ENCODE data around the gene ARPP21.

ARPP21 gene

GRCh38 chr3:35675206-35675605 is 35.9 kb downstream of the ARPP21 start:
- Histone ChIP-seq H3K4me1 (ENCODE audit: low read depth, poor library complexity, severe bottlenecking) (no peaks in the 10 kb centered on the region), H3K4me2 (no peak overlapping the region), H3K27ac (no peak overlapping the region), H3K4me3 (IDR thresholded peaks at IDR 0.05; ENCODE audit: insufficient read depth, low read depth, low read length) (no peak overlapping the region), H3K79me2 (ENCODE audit: insufficient read depth, low read depth) (no peaks in the 10 kb centered on the region), H3K9ac (no peak overlapping the region), H3K36me3 (ENCODE audit: insufficient read depth) (no peaks in the 10 kb centered on the region), H4K20me1 (ENCODE audit: insufficient read depth) (no peaks in the 10 kb centered on the region), H3K27me3 (ENCODE audit: insufficient read depth, low read depth) (no peaks in the 10 kb centered on the region), H2AFZ (ENCODE audit: low read depth) (no peak overlapping the region)
- TF ChIP-seq CTCF (conservative IDR thresholded peaks at IDR 0.05; ENCODE audit: low read depth, low read length): no peak

GRCh38 chr3:35675621-35676020 is 36.3 kb downstream of the ARPP21 start:
- Histone ChIP-seq H3K4me2 (no peak overlapping the region), H3K79me2 (ENCODE audit: insufficient read depth, low read depth) (no peaks in the 10 kb centered on the region), H3K4me3 (IDR thresholded peaks at IDR 0.05; ENCODE audit: insufficient read depth, low read depth, low read length) (no peak overlapping the region), H3K27me3 (ENCODE audit: insufficient read depth, low read depth) (no peaks in the 10 kb centered on the region), H4K20me1 (ENCODE audit: insufficient read depth) (no peaks in the 10 kb centered on the region), H3K36me3 (ENCODE audit: insufficient read depth) (no peaks in the 10 kb centered on the region), H3K27ac (no peak overlapping the region), H2AFZ (ENCODE audit: low read depth) (no peak overlapping the region), H3K4me1 (ENCODE audit: low read depth, poor library complexity, severe bottlenecking) (no peaks in the 10 kb centered on the region), H3K9ac (no peak overlapping the region)
- no peak for TF ChIP-seq CTCF (conservative IDR thresholded peaks at IDR 0.05; ENCODE audit: low read depth, low read length)

GRCh38 chr3:35677797-35678196 is 38.5 kb downstream of the ARPP21 start:
- no peaks in the 10 kb centered on the region for H3K36me3 ChIP-seq (ENCODE audit: insufficient read depth)
- H3K79me2 ChIP-seq (ENCODE audit: insufficient read depth, low read depth): no peaks in the 10 kb centered on the region
- no peak for TF ChIP-seq CTCF (conservative IDR thresholded peaks at IDR 0.05; ENCODE audit: low read depth, low read length)
- no peaks in the 10 kb centered on the region for H3K4me1 ChIP-seq (ENCODE audit: low read depth, poor library complexity, severe bottlenecking)
- no peak overlapping the region for H3K9ac ChIP-seq
- no peak overlapping the region for H3K4me2 ChIP-seq
- H3K27ac ChIP-seq: no peak overlapping the region
- no peaks in the 10 kb centered on the region for H3K27me3 ChIP-seq (ENCODE audit: insufficient read depth, low read depth)
- no peaks in the 10 kb centered on the region for H4K20me1 ChIP-seq (ENCODE audit: insufficient read depth)
- no peak overlapping the region for H3K4me3 ChIP-seq (IDR thresholded peaks at IDR 0.05; ENCODE audit: insufficient read depth, low read depth, low read length)
- no peak overlapping the region for H2AFZ ChIP-seq (ENCODE audit: low read depth)

- H3K27me3 ChIP-seq (ENCODE audit: insufficient read depth, low read depth): no peaks in the 10 kb centered on the region
- H3K36me3 ChIP-seq (ENCODE audit: insufficient read depth): no peaks in the 10 kb centered on the region
- H3K4me3 ChIP-seq (IDR thresholded peaks at IDR 0.05; ENCODE audit: insufficient read depth, low read depth, low read length): no peak overlapping the region
- no peaks in the 10 kb centered on the region for H3K4me1 ChIP-seq (ENCODE audit: low read depth, poor library complexity, severe bottlenecking)
- H3K9ac ChIP-seq: no peak overlapping the region
- no peaks in the 10 kb centered on the region for H3K79me2 ChIP-seq (ENCODE audit: insufficient read depth, low read depth)
- TF ChIP-seq CTCF (conservative IDR thresholded peaks at IDR 0.05; ENCODE audit: low read depth, low read length): no peak
- no peak overlapping the region for H3K4me2 ChIP-seq
- no peaks in the 10 kb centered on the region for H4K20me1 ChIP-seq (ENCODE audit: insufficient read depth)
- no peak overlapping the region for H3K27ac ChIP-seq
- no peak overlapping the region for H2AFZ ChIP-seq (ENCODE audit: low read depth)
Observed at GRCh38 chr3:35678643-35679161, 39.4 kb downstream of the ARPP21 start.

Measured in KMS-11 (cell line).